GM19452 (cell line): Measurements from ENCODE around the gene RAB33A.
A peak's percentile ranks its signal among the peaks of the same experiment; 100 is the strongest.

Experiments used
- ATAC-seq: cut with Tn5 transposase; IDR thresholded peaks from one replicate; pipeline ENCODE4 v1.9.1; 2021; ENCODE audit not compliant: unreplicated experiment

RAB33A gene

GRCh38 chrX:130172127-130172845 lies 524 bp downstream of the RAB33A start:
- no peak for ATAC-seq

GRCh38 chrX:130173190-130173895 lies 1.6 kb downstream of the RAB33A start:
- ATAC-seq, result peak; percentile 36

GRCh38 chrX:130174045-130174704 lies 2.4 kb downstream of the RAB33A start:
- ATAC-seq, result no peak

GRCh38 chrX:130174937-130175336 lies 3.2 kb downstream of the RAB33A start:
- no peak for ATAC-seq

GRCh38 chrX:130176354-130176776 lies 4.6 kb downstream of the RAB33A start:
- ATAC-seq, result peak; percentile 82

- no peak for ATAC-seq
Observed at GRCh38 chrX:130176942-130177341, 5.2 kb downstream of the RAB33A start.

GRCh38 chrX:130179170-130179569 lies 7.4 kb downstream of the RAB33A start:
- ATAC-seq, result no peak

GRCh38 chrX:130179579-130180215 lies 7.9 kb downstream of the RAB33A start:
- ATAC-seq, result no peak

GRCh38 chrX:130184168-130184567 lies 12.4 kb downstream of the RAB33A start:
- ATAC-seq, result no peak

- no peak for ATAC-seq
Observed at GRCh38 chrX:130184857-130185256, 13.1 kb downstream of the RAB33A start.

- ATAC-seq, result no peak
Observed at GRCh38 chrX:130186651-130187050, 14.9 kb downstream of the RAB33A start.

- no peak for ATAC-seq
Observed at GRCh38 chrX:130190801-130191200, 19.0 kb downstream of the RAB33A start.

- ATAC-seq, result no peak
Observed at GRCh38 chrX:130196466-130196865, 24.7 kb downstream of the RAB33A start.

GRCh38 chrX:130197464-130197863 lies 25.7 kb downstream of the RAB33A start:
- no peak for ATAC-seq

- no peak for ATAC-seq
Observed at GRCh38 chrX:130204647-130205046, 32.9 kb downstream of the RAB33A start.

- no peak for ATAC-seq
Observed at GRCh38 chrX:130211415-130212186, 39.8 kb downstream of the RAB33A start.

- ATAC-seq, result no peak
Observed at GRCh38 chrX:130212371-130212770, 40.6 kb downstream of the RAB33A start.

- no peak for ATAC-seq
Observed at GRCh38 chrX:130213376-130213775, 41.6 kb downstream of the RAB33A start.

- no peak for ATAC-seq
Observed at GRCh38 chrX:130216320-130216719, 44.6 kb downstream of the RAB33A start.

GRCh38 chrX:130224810-130225209 lies 53.0 kb downstream of the RAB33A start:
- ATAC-seq, result no peak

GRCh38 chrX:130228871-130229270 lies 57.1 kb downstream of the RAB33A start:
- no peak for ATAC-seq
